WTC11 (cell line): ENCODE results near the gene RSPH1.

ENCODE experiments used
- AFF4 ChIP-seq: sonication (generic); formaldehyde crosslinking; IDR thresholded peaks from 2 replicates; pipeline ENCODE4 v1.8.1; 2023; ENCODE audit warnings: mild to moderate bottlenecking, missing genetic modification reagents, borderline replicate concordance
- CBFB ChIP-seq: sonication (generic); formaldehyde crosslinking; IDR thresholded peaks from 2 replicates; pipeline ENCODE4 v1.8.1; 2022; ENCODE audit warnings: mild to moderate bottlenecking, low read depth, missing genetic modification reagents
- CTCF ChIP-seq: fragments of 200-600 bp; IDR thresholded peaks from 2 replicates; pipeline ENCODE4 v1.8.0; 2022; ENCODE audit warnings: antibody characterized with exemption
- ETV6 ChIP-seq: sonication (generic); formaldehyde crosslinking; IDR thresholded peaks from 2 replicates; pipeline ENCODE4 v1.8.1; 2022; ENCODE audit warnings: mild to moderate bottlenecking, missing genetic modification reagents
- NFATC4 ChIP-seq: fragments of 250-450 bp; sonication (Bioruptor Pico); IDR thresholded peaks from 2 replicates; pipeline ENCODE4 v1.9.0; 2021; ENCODE audit warnings: mild to moderate bottlenecking
- SP1 ChIP-seq: sonication (generic); formaldehyde crosslinking; conservative IDR thresholded peaks from 2 replicates; pipeline ENCODE4 v1.8.1; 2022; ENCODE audit warnings: missing genetic modification reagents
- ZNF232 ChIP-seq: sonication (generic); formaldehyde crosslinking; IDR thresholded peaks from 2 replicates; pipeline ENCODE4 v1.8.0; 2022; ENCODE audit warnings: mild to moderate bottlenecking, missing genetic modification reagents
- ZNF317 ChIP-seq: sonication (generic); formaldehyde crosslinking; IDR thresholded peaks from 2 replicates; pipeline ENCODE4 v1.8.1; 2023; ENCODE audit warnings: low read depth, mild to moderate bottlenecking, moderate library complexity, missing genetic modification reagents, borderline replicate concordance
- TF ChIP-seq, protein P1 (sequence below): fragments of 250-450 bp; sonication (Bioruptor Pico); IDR thresholded peaks from 2 replicates; pipeline ENCODE4 v1.9.0; 2021; ENCODE audit warnings: mild to moderate bottlenecking
- TF ChIP-seq, protein P2 (sequence below): sonication (generic); formaldehyde crosslinking; IDR thresholded peaks from 2 replicates; pipeline ENCODE4 v1.8.1; 2023; ENCODE audit warnings: mild to moderate bottlenecking, missing genetic modification reagents
- TF ChIP-seq, protein P3 (sequence below): sonication (generic); formaldehyde crosslinking; IDR thresholded peaks from 2 replicates; pipeline ENCODE4 v1.8.1; 2022; ENCODE audit warnings: low read depth, missing genetic modification reagents, borderline replicate concordance

DNA sequence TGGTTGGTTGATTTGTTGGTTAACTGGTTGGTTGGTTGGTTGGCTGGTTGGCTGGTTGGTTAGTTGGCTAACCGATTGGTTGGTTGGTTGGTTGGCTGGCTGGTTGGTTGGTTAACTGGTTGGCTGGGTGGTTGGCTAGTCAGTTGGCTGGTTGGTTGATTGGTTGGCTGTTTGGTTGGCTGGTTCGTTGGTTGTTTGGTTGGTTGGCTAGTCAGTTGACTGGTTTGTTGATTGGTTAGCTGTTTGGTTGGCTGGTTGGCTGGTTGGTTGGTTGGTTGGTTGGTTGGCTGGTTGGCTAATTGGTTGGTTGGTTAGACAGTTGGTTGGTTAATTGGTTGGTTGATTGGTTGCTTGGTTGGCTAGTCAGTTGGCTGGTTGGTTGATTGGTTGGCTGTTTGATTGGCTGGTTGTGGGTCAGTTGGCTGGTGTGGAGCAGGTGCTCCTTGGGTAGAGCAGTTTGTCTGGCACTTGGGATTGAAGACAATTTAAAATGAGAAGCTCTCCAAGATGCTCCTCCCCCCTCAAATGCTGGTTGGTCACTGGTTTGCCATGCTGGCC, 6.9 kb downstream of the RSPH1 start:
- TF ChIP-seq ETV6 (CRISPR knock-in tag) (no peak), ZNF317 (CRISPR knock-in tag) (no peak), SP1 (no peak), CTCF (no peak), AFF4 (CRISPR knock-in tag) (no peak), ZNF232 (no peak), CBFB (CRISPR knock-in tag) (no peak), NFATC4 (CRISPR knock-in tag) (no peak)
- TF ChIP-seq, protein P1, sequence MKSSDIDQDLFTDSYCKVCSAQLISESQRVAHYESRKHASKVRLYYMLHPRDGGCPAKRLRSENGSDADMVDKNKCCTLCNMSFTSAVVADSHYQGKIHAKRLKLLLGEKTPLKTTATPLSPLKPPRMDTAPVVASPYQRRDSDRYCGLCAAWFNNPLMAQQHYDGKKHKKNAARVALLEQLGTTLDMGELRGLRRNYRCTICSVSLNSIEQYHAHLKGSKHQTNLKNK, result no peak
- TF ChIP-seq, protein P2, sequence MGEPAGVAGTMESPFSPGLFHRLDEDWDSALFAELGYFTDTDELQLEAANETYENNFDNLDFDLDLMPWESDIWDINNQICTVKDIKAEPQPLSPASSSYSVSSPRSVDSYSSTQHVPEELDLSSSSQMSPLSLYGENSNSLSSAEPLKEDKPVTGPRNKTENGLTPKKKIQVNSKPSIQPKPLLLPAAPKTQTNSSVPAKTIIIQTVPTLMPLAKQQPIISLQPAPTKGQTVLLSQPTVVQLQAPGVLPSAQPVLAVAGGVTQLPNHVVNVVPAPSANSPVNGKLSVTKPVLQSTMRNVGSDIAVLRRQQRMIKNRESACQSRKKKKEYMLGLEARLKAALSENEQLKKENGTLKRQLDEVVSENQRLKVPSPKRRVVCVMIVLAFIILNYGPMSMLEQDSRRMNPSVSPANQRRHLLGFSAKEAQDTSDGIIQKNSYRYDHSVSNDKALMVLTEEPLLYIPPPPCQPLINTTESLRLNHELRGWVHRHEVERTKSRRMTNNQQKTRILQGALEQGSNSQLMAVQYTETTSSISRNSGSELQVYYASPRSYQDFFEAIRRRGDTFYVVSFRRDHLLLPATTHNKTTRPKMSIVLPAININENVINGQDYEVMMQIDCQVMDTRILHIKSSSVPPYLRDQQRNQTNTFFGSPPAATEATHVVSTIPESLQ, result no peak
- TF ChIP-seq, protein P3, sequence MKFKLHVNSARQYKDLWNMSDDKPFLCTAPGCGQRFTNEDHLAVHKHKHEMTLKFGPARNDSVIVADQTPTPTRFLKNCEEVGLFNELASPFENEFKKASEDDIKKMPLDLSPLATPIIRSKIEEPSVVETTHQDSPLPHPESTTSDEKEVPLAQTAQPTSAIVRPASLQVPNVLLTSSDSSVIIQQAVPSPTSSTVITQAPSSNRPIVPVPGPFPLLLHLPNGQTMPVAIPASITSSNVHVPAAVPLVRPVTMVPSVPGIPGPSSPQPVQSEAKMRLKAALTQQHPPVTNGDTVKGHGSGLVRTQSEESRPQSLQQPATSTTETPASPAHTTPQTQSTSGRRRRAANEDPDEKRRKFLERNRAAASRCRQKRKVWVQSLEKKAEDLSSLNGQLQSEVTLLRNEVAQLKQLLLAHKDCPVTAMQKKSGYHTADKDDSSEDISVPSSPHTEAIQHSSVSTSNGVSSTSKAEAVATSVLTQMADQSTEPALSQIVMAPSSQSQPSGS (CRISPR knock-in tag), result no peak
